ENCODE measurements around the gene EIF1.

DNA sequence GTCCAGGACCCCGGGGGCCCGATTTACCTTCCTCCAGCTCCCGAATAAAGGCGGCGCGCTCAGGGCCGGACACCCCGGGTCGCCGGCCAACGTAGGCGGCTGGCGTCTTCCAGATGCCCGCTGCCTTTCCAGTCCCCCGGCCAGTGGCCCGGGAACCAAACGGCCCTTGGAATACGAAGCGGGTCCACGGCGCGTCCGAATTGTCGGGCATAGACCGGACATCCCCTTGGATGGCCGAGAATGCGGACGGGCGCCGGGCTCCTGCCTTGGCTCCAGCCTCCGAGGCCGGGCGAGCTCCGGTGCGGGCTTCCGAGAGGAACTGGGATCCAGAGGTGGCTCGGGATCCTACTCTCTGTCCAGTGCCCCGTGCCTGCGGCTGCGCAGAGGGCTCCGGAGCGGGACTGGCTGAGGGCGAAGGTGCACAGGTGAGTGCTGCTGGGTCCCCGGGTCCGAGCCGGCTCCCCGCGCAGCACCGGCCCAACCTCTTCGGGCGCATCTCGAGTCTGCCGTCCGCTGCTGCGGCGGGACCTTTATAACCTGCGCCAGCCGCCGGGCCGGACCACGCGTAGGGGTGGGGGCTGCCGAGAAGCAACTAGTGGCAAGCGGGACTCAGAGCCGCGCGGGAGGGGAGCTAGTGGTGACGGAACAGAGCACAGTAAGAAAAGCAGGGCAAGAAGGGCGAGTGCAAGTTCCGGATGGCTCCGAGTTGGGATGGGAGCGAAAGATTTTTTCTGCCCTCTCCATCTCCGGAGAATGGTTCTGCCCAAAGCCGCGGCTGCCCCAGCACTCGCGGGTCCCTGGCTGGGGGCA is 45.7 kb downstream of the EIF1 start, which contains the start of gene HAP1:
- TF ChIP-seq, protein P1, sequence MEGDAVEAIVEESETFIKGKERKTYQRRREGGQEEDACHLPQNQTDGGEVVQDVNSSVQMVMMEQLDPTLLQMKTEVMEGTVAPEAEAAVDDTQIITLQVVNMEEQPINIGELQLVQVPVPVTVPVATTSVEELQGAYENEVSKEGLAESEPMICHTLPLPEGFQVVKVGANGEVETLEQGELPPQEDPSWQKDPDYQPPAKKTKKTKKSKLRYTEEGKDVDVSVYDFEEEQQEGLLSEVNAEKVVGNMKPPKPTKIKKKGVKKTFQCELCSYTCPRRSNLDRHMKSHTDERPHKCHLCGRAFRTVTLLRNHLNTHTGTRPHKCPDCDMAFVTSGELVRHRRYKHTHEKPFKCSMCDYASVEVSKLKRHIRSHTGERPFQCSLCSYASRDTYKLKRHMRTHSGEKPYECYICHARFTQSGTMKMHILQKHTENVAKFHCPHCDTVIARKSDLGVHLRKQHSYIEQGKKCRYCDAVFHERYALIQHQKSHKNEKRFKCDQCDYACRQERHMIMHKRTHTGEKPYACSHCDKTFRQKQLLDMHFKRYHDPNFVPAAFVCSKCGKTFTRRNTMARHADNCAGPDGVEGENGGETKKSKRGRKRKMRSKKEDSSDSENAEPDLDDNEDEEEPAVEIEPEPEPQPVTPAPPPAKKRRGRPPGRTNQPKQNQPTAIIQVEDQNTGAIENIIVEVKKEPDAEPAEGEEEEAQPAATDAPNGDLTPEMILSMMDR (IDR thresholded peaks at IDR 0.05) = no peak
- TF ChIP-seq, protein P2, sequence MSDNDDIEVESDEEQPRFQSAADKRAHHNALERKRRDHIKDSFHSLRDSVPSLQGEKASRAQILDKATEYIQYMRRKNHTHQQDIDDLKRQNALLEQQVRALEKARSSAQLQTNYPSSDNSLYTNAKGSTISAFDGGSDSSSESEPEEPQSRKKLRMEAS (CRISPR knock-in tag; IDR thresholded peaks at IDR 0.05) = peak; percentile 31; the same call in 1 of the 2 replicates
- TF ChIP-seq RELA (CRISPR knock-in tag; IDR thresholded peaks at IDR 0.05; ENCODE audit: borderline replicate concordance) (no peak), TP53 (CRISPR knock-in tag; IDR thresholded peaks at IDR 0.05) (0 out of 2 replicates have a peak, but pooled peaks have one; percentile 40), NFYB (CRISPR knock-in tag; conservative IDR thresholded peaks at IDR 0.05; ENCODE audit: low read depth) (no peak)
- TF ChIP-seq, protein P3, sequence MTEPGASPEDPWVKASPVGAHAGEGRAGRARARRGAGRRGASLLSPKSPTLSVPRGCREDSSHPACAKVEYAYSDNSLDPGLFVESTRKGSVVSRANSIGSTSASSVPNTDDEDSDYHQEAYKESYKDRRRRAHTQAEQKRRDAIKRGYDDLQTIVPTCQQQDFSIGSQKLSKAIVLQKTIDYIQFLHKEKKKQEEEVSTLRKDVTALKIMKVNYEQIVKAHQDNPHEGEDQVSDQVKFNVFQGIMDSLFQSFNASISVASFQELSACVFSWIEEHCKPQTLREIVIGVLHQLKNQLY (CRISPR knock-in tag; IDR thresholded peaks at IDR 0.05) = no peak
- TF ChIP-seq, protein P4, sequence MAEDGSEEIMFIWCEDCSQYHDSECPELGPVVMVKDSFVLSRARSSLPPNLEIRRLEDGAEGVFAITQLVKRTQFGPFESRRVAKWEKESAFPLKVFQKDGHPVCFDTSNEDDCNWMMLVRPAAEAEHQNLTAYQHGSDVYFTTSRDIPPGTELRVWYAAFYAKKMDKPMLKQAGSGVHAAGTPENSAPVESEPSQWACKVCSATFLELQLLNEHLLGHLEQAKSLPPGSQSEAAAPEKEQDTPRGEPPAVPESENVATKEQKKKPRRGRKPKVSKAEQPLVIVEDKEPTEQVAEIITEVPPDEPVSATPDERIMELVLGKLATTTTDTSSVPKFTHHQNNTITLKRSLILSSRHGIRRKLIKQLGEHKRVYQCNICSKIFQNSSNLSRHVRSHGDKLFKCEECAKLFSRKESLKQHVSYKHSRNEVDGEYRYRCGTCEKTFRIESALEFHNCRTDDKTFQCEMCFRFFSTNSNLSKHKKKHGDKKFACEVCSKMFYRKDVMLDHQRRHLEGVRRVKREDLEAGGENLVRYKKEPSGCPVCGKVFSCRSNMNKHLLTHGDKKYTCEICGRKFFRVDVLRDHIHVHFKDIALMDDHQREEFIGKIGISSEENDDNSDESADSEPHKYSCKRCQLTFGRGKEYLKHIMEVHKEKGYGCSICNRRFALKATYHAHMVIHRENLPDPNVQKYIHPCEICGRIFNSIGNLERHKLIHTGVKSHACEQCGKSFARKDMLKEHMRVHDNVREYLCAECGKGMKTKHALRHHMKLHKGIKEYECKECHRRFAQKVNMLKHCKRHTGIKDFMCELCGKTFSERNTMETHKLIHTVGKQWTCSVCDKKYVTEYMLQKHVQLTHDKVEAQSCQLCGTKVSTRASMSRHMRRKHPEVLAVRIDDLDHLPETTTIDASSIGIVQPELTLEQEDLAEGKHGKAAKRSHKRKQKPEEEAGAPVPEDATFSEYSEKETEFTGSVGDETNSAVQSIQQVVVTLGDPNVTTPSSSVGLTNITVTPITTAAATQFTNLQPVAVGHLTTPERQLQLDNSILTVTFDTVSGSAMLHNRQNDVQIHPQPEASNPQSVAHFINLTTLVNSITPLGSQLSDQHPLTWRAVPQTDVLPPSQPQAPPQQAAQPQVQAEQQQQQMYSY (CRISPR knock-in tag; IDR thresholded peaks at IDR 0.05) = no peak

Data from WTC11 (cell line).